Osteocyte (in vitro differentiated cells): Measurements from ENCODE around the gene ATP11A. TPM values are rescaled to one million over a fixed set of nuclear protein-coding genes. Genes with fewer than 3 reads are reported as not detected.

ENCODE experiments used
- DNase-seq: peaks from one replicate; pipeline ENCODE4 v3.0.0; 2021; ENCODE audit warnings: mixed read lengths; ENCODE audit not compliant: unreplicated experiment; ENCODE audit errors: extremely low spot score
- H3K27ac Mint-ChIP-seq: one replicate; pipeline ENCODE4 v1.8.0; 2021; ENCODE audit warnings: mild to moderate bottlenecking, mixed read lengths; ENCODE audit not compliant: unreplicated experiment
- H3K27me3 Mint-ChIP-seq: one replicate; pipeline ENCODE4 v1.8.0; 2021; ENCODE audit warnings: mixed read lengths; ENCODE audit not compliant: unreplicated experiment
- H3K36me3 Mint-ChIP-seq: one replicate; pipeline ENCODE4 v1.8.0; 2021; ENCODE audit warnings: mixed read lengths; ENCODE audit not compliant: unreplicated experiment
- H3K4me1 Mint-ChIP-seq: one replicate; pipeline ENCODE4 v1.8.0; 2021; ENCODE audit warnings: mixed read lengths; ENCODE audit not compliant: unreplicated experiment
- H3K4me3 Mint-ChIP-seq: one replicate; pipeline ENCODE4 v1.8.0; 2021; ENCODE audit warnings: mild to moderate bottlenecking, moderate library complexity, mixed read lengths; ENCODE audit not compliant: unreplicated experiment
- H3K9me3 Mint-ChIP-seq: one replicate; pipeline ENCODE4 v1.8.0; 2021; ENCODE audit warnings: mixed read lengths; ENCODE audit not compliant: unreplicated experiment
- total RNA-seq: library from RNA; stranded (reverse); gene quantifications from 2 replicates; pipeline ENCODE4 v1.2.1, GENCODE V29; 2021
- TF ChIP-seq, protein P1 (sequence below): fragments of 200-600 bp; sonication (generic); IDR thresholded peaks from 2 replicates; pipeline ENCODE4 v1.5.0; 2021; ENCODE audit warnings: antibody characterized with exemption, mild to moderate bottlenecking, moderate library complexity

Gene ATP11A
- total RNA-seq, 1 donor from 2014 or later, result 15.7 TPM

GRCh38 chr13:112928020-112928971 lies 238.5 kb downstream of the ATP11A start:
- Mint-ChIP-seq H3K27me3 (peaks cover 44% of the 10 kb centered on the region), H3K4me3 (no peak overlapping the region), H3K36me3 (peaks cover 2% of the 10 kb centered on the region), H3K9me3 (no peaks in the 10 kb centered on the region), H3K27ac (no peak overlapping the region), H3K4me1 (peaks cover 9% of the 10 kb centered on the region)
- TF ChIP-seq, protein P1, sequence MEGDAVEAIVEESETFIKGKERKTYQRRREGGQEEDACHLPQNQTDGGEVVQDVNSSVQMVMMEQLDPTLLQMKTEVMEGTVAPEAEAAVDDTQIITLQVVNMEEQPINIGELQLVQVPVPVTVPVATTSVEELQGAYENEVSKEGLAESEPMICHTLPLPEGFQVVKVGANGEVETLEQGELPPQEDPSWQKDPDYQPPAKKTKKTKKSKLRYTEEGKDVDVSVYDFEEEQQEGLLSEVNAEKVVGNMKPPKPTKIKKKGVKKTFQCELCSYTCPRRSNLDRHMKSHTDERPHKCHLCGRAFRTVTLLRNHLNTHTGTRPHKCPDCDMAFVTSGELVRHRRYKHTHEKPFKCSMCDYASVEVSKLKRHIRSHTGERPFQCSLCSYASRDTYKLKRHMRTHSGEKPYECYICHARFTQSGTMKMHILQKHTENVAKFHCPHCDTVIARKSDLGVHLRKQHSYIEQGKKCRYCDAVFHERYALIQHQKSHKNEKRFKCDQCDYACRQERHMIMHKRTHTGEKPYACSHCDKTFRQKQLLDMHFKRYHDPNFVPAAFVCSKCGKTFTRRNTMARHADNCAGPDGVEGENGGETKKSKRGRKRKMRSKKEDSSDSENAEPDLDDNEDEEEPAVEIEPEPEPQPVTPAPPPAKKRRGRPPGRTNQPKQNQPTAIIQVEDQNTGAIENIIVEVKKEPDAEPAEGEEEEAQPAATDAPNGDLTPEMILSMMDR, result no peak
- DNase-seq, result no peak

DNA sequence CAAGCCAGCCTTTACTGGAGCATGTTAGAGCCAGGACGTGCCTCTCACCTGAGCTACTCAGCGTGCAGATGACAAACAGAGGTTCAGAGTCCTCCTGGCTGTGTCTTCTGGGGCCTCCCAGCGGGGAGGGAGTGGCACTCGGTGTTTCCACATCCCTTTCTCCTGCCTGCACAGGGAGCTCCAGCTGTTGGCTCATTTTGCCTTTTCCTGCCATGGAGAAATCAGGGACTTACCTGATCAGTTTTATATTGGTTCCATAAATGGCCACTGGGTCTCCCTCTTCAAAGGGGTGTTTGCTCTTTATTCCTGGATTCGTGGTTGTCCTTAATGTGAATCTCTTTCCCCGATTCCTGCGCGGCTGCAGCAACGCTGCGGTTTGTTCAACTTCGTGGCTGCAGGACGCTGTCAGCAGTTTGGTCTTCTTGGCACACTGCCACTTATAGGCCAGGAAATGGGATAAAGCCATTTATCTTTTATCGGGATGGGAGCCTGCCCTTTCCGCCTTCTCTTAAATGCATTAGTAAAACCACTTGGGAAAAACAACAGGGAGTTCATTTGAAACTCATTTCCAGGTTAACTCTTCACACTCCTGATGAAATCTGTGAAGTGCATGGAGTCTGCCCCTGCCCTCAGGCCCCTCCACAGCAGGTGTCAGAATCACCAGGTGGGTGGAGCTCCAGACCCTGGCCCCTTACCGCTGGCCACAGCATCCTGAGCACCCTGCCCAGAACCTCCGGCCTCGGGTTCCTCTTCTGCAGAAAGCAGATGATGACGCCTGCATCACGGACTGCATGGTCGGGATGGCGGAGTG lies 239.3 kb downstream of the ATP11A start:
- peaks cover 37% of the 10 kb centered on the region for H3K27me3 Mint-ChIP-seq
- TF ChIP-seq, protein P1, result no peak
- no peaks in the 10 kb centered on the region for H3K9me3 Mint-ChIP-seq
- no peak overlapping the region for H3K4me3 Mint-ChIP-seq
- H3K4me1 Mint-ChIP-seq, result peaks cover 13% of the 10 kb centered on the region
- no peak overlapping the region for H3K27ac Mint-ChIP-seq
- H3K36me3 Mint-ChIP-seq, result peaks cover under 1% of the 10 kb centered on the region
- no peak for DNase-seq

- H3K9me3 Mint-ChIP-seq, result no peaks in the 10 kb centered on the region
- DNase-seq, result no peak
- peaks cover 14% of the 10 kb centered on the region for H3K4me1 Mint-ChIP-seq
- H3K27ac Mint-ChIP-seq, result no peak overlapping the region
- peaks cover 32% of the 10 kb centered on the region for H3K27me3 Mint-ChIP-seq
- no peak overlapping the region for H3K4me3 Mint-ChIP-seq
- no peaks in the 10 kb centered on the region for H3K36me3 Mint-ChIP-seq
- TF ChIP-seq, protein P1, result no peak
Measured at GRCh38 chr13:112929783-112930055, 239.9 kb downstream of the ATP11A start.

DNA sequence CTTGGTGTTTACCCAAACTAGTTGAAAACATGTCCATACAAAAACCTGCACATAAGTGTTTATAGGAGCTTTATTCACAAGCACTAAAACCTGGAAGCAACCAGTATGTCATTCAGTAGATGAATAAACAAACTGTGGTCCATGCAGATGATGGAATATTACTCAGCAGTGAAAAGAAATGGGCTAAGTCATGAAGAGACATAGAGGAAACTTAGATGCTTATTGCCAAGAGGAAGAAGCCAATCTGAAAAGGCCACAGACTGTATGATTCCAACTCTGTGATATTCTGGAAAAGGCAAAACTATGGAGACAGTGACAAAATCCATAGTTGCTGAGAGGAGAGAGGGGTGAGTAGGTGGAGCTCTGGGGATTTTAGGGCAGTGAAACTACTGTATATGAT lies 240.4 kb downstream of the ATP11A start:
- DNase-seq, result no peak
- no peaks in the 10 kb centered on the region for H3K36me3 Mint-ChIP-seq
- peaks cover 14% of the 10 kb centered on the region for H3K4me1 Mint-ChIP-seq
- TF ChIP-seq, protein P1, result no peak
- no peak overlapping the region for H3K4me3 Mint-ChIP-seq
- H3K9me3 Mint-ChIP-seq, result no peaks in the 10 kb centered on the region
- H3K27me3 Mint-ChIP-seq, result peaks cover 29% of the 10 kb centered on the region
- H3K27ac Mint-ChIP-seq, result no peak overlapping the region
